Urothelium cell line (cell line): ENCODE results near the gene NUDT15.

Experiments used
- DNase-seq: peaks from one replicate; pipeline ENCODE4 v3.0.0; 2011; ENCODE audit warnings: low spot score, mixed read lengths
- FAIRE-seq: peaks from 2 replicates; lab custom pipeline; 2011; peaks lifted over from hg19 to GRCh38; lab: Jason Lieb, UNC

Gene NUDT15

GRCh38 chr13:48096670-48097069 lies 59.1 kb downstream of the NUDT15 start:
- FAIRE-seq, result no peak
- DNase-seq, result no peak
